WTC11 (cell line): ENCODE results near the gene SPRY2. TPM values are rescaled to one million over a fixed set of nuclear protein-coding genes. Genes with fewer than 3 reads are reported as not detected.

Experiments used
- ATAC-seq: fragments of 200-7000 bp; cut with Tn5 transposase; 2 replicates; pipeline ENCODE4 v1.10.0; 2021; ENCODE audit warnings: mild to moderate bottlenecking, moderate library complexity
- CTCF ChIA-PET: fragments of 300-600 bp; sonication (Branson Sonifier 250); formaldehyde crosslinking; loops from one replicate; lab custom pipeline; 2021; ENCODE audit warnings: antibody characterized with exemption; lab: Charles Lee
- POLR2A ChIA-PET: fragments of 350-600 bp; sonication (Branson Sonifier 250); formaldehyde crosslinking; loops from one replicate; lab custom pipeline; 2021; ENCODE audit warnings: antibody characterized with exemption; lab: Charles Lee
- DNase-seq: peaks from one replicate; pipeline ENCODE4 v3.0.0; 2021; ENCODE audit warnings: low spot score
- H3K27ac Mint-ChIP-seq: 2 replicates; pipeline ENCODE4 v1.8.0; 2021; ENCODE audit warnings: mixed read lengths
- H3K27me3 Mint-ChIP-seq: 2 replicates; pipeline ENCODE4 v1.8.0; 2021; ENCODE audit warnings: low read depth, mild to moderate bottlenecking, moderate library complexity, mixed read lengths
- H3K36me3 Mint-ChIP-seq: 2 replicates; pipeline ENCODE4 v1.8.0; 2021; ENCODE audit warnings: mixed read lengths
- H3K4me1 Mint-ChIP-seq: 2 replicates; pipeline ENCODE4 v1.8.0; 2022; ENCODE audit warnings: mixed read lengths
- H3K4me3 Mint-ChIP-seq: 2 replicates; pipeline ENCODE4 v1.8.0; 2021; ENCODE audit warnings: mild to moderate bottlenecking, moderate library complexity, mixed read lengths
- H3K9me3 Mint-ChIP-seq: 2 replicates; pipeline ENCODE4 v1.8.0; 2021; ENCODE audit warnings: mixed read lengths
- ARID4B ChIP-seq: sonication (generic); formaldehyde crosslinking; IDR thresholded peaks from 2 replicates; pipeline ENCODE4 v1.8.0; 2023; ENCODE audit warnings: missing genetic modification reagents, mild to moderate bottlenecking, borderline replicate concordance
- ATF2 ChIP-seq: sonication (generic); formaldehyde crosslinking; IDR thresholded peaks from 2 replicates; pipeline ENCODE4 v1.8.1; 2022; ENCODE audit warnings: low read depth, missing genetic modification reagents, borderline replicate concordance
- CTCF ChIP-seq: fragments of 200-600 bp; IDR thresholded peaks from 2 replicates; pipeline ENCODE4 v1.8.0; 2022; ENCODE audit warnings: antibody characterized with exemption
- E2F1 ChIP-seq: sonication (generic); formaldehyde crosslinking; IDR thresholded peaks from 2 replicates; pipeline ENCODE4 v1.8.0; 2022; ENCODE audit warnings: mild to moderate bottlenecking, missing genetic modification reagents
- EMX1 ChIP-seq: fragments of 250-450 bp; sonication (Bioruptor Pico); IDR thresholded peaks from 2 replicates; pipeline ENCODE4 v1.8.0; 2021; ENCODE audit warnings: mild to moderate bottlenecking
- MAX ChIP-seq: sonication (generic); formaldehyde crosslinking; IDR thresholded peaks from 2 replicates; pipeline ENCODE4 v1.8.0; 2022; ENCODE audit warnings: mild to moderate bottlenecking, missing genetic modification reagents
- MXD4 ChIP-seq: fragments of 250-450 bp; sonication (Bioruptor Pico); IDR thresholded peaks from 2 replicates; pipeline ENCODE4 v1.8.0; 2021; ENCODE audit warnings: mild to moderate bottlenecking, moderate library complexity, borderline replicate concordance
- RORB ChIP-seq: fragments of 250-450 bp; sonication (Bioruptor Pico); IDR thresholded peaks from 2 replicates; pipeline ENCODE4 v1.9.0; 2021; ENCODE audit warnings: mild to moderate bottlenecking
- USF1 ChIP-seq: sonication (generic); formaldehyde crosslinking; IDR thresholded peaks from 2 replicates; pipeline ENCODE4 v1.8.0; 2022; ENCODE audit warnings: mild to moderate bottlenecking, missing genetic modification reagents
- ZNF138 ChIP-seq: sonication (generic); formaldehyde crosslinking; conservative IDR thresholded peaks from 2 replicates; pipeline ENCODE4 v1.8.1; 2022; ENCODE audit warnings: mild to moderate bottlenecking, moderate library complexity, missing genetic modification reagents
- ZNF219 ChIP-seq: sonication (generic); formaldehyde crosslinking; IDR thresholded peaks from 2 replicates; pipeline ENCODE4 v1.8.0; 2023; ENCODE audit warnings: missing genetic modification reagents, mild to moderate bottlenecking, borderline replicate concordance
- ZNF396 ChIP-seq: fragments of 250-450 bp; sonication (Bioruptor Pico); IDR thresholded peaks from 2 replicates; pipeline ENCODE4 v1.8.0; 2021; ENCODE audit warnings: mild to moderate bottlenecking, moderate library complexity, borderline replicate concordance
- ZNF512 ChIP-seq: sonication (generic); formaldehyde crosslinking; IDR thresholded peaks from 2 replicates; pipeline ENCODE4 v1.8.1; 2022; ENCODE audit warnings: missing genetic modification reagents, borderline replicate concordance
- ZSCAN18 ChIP-seq: fragments of 250-450 bp; sonication (Bioruptor Pico); IDR thresholded peaks from 2 replicates; pipeline ENCODE4 v2.1.2; 2022; ENCODE audit warnings: mild to moderate bottlenecking, moderate library complexity
- total RNA-seq: library from RNA; stranded (reverse); gene quantifications from 3 replicates; pipeline ENCODE4 v1.2.3, GENCODE V29; 2021

Gene SPRY2
- total RNA-seq, 1 experiment from 2014 or later, result 63.2 TPM

- TF ChIP-seq USF1 (CRISPR knock-in tag), result peak; percentile 36; the same call in 1 of the 2 replicates
- TF ChIP-seq MAX (CRISPR knock-in tag), result peak; percentile 93
Observed at GRCh38 chr13:80342471-80343371, 1.8 kb upstream of the SPRY2 start (continued).

- Mint-ChIP-seq H3K4me1 (peaks cover 49% of the 10 kb centered on the region), H3K27me3 (peaks cover 7% of the 10 kb centered on the region), H3K36me3 (peaks cover 18% of the 10 kb centered on the region), H3K4me3 (peak overlapping the region; percentile 75), H3K9me3 (no peaks in the 10 kb centered on the region), H3K27ac (peak overlapping the region; percentile 88)
- ChIA-PET POLR2A (interaction anchor here (0.7 to 3.4 kb wide), 12 partner anchors 13 to 706 kb away, joined by 3 to 30 read pairs (median 5); no protein-coding TSS in a partner anchor), CTCF (interaction anchor here (0.5 to 2.1 kb wide), 19 partner anchors 14 to 683 kb away, joined by 3 to 24 read pairs (median 4); no protein-coding TSS in a partner anchor)
- ATAC-seq, result peak; percentile 9
- DNase-seq, result peak; percentile 66
- TF ChIP-seq RORB (CRISPR knock-in tag) (no peak), EMX1 (CRISPR knock-in tag) (0 out of 2 replicates have a peak, but pooled peaks have one; percentile 6)
Observed at GRCh38 chr13:80341756-80342370, 937 bp upstream of the SPRY2 start.

GRCh38 chr13:80340651-80341100 lies 250 bp downstream of the SPRY2 start:
- H3K27me3 Mint-ChIP-seq, result peaks cover 7% of the 10 kb centered on the region
- POLR2A ChIA-PET, result interaction anchor here (0.6 to 3.4 kb wide), 10 partner anchors 11 to 682 kb away, joined by 3 to 30 read pairs (median 6); no protein-coding TSS in a partner anchor
- no peaks in the 10 kb centered on the region for H3K9me3 Mint-ChIP-seq
- H3K36me3 Mint-ChIP-seq, result peaks cover 25% of the 10 kb centered on the region
- H3K27ac Mint-ChIP-seq, result peak overlapping the region; percentile 99
- no peak for DNase-seq
- no peak overlapping the region for H3K4me3 Mint-ChIP-seq
- no peak for ATAC-seq
- CTCF ChIA-PET, result interaction anchor here (0.7 to 1.9 kb wide), 9 partner anchors 15 to 661 kb away, joined by 3 to 14 read pairs (median 4); no protein-coding TSS in a partner anchor
- H3K4me1 Mint-ChIP-seq, result peaks cover 50% of the 10 kb centered on the region
- TF ChIP-seq ZSCAN18, result no peak
- TF ChIP-seq ATF2 (CRISPR knock-in tag), result no peak
- no peak; the same call in 1 of the 2 replicates for TF ChIP-seq ARID4B (CRISPR knock-in tag)
- no peak for TF ChIP-seq ZNF219 (CRISPR knock-in tag)
- TF ChIP-seq MXD4 (CRISPR knock-in tag), result no peak
- no peak for TF ChIP-seq CTCF
- TF ChIP-seq E2F1 (CRISPR knock-in tag), result no peak
- no peak for TF ChIP-seq ZNF512 (CRISPR knock-in tag)
- TF ChIP-seq ZNF138 (CRISPR knock-in tag), result no peak
- TF ChIP-seq ZNF396, result no peak
